NCI-H2081 treated with DMSO at 0.1 percent for 48 hours (cell line): Measurements from ENCODE around the gene SST.
"Not testable (repeated sequence)": the region's sequence is repeated elsewhere in the genome, so short reads cannot be mapped to it uniquely, and the experiment has no call there.

Experiments
- DNase-seq: peaks from one replicate; lab custom pipeline; 2025; lab: John Stamatoyannopoulos, UW

Gene SST

GRCh38 chr3:187684444-187684843 is 14.2 kb upstream of the SST start:
- no peak for DNase-seq

DNA sequence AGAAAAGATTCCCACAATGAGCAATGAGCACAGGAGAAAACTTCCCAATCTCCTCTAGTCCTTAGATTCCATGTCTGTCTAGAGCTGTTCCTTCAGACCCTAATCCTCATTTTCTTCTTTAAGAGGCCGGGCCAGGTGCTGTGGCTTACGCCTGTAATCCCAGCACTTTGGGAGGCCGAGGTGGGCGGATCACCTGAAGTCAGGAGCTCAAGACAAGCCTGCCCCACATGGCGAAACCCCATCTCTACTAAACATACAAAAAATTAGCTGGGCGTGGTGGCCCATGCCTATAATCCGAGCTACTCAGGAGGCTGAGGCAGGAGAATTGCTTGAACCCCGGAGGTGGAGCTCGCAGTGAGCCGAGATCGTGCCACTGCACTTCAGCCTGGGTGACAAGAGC is 11.6 kb upstream of the SST start:
- not testable (repeated sequence) for DNase-seq

DNA sequence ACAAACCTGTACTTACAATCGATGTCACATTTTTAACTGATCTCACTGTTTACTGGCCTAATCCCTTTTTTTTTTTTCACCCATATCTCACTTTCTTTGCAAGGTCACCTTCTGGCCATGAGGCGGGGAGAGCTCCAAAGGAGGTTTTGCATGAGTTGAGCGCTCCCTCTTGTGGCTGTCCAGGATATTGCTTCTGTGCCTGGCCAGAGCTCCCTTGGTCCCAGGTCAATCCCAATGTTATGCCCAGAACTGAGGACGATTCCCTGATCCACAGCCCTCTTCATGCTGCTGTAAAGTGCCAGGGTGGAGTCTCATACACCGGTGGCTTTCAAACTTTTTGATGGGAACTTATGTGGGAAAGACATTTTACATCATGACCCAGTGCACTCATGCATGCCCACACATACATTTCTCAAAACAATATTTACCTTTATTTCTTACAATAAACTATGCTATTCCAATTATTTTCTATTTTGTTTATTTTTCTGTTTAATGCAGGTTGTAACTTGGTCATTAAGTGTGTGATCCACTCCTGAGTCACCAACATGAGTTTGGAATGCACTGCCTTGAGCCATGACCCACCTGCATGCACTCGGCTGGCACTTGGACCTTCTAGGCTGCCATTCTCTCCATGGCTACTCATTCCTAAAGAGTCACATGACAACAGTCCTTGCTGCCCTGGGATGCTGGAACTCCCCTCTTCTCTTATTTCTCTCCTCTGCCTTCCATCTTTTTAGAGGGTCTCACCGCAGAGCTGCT is 9.6 kb upstream of the SST start:
- no peak for DNase-seq

- no peak for DNase-seq
These were observed 8.6 kb upstream of the SST start for GRCh38 chr3:187678726-187679268.

- DNase-seq = no peak
These were observed 7.4 kb upstream of the SST start for GRCh38 chr3:187677604-187678003.

DNA sequence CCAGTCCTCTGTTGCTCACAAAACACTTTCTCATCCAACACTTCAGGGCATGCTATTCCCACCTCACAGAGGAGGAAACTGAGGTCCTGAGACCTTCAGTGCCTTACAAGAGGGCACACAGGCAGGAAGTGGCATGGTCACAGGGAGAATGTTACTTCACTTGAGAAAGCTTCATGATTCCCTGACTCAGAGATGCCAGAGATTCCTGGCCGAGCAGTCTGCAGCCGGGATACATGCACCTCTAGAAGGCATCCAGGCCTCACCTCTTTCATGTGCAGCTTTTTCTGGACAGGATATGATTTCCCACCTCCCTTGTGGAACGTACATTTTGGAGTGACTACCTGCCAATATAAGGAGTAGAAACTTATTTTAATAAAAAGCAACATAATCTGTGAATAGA is 2.8 kb upstream of the SST start:
- DNase-seq = no peak

DNA sequence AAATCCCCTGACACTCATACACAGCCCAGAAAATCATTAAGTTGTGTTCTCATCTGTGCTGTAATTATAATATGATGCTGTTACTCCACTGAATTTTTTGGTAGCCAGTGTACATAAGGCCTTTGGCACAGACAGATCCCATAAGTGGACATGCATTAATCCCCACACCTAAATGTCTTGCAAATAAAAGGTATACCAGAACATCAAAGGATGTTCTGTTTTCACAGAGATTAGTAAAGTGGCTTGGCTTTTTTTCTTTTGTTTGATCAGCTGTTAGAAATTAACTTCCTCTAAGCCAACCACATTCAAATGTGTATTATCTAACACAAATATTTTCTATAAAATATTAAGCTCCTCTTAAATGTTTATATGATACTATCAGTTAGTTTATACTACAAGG is 2.7 kb downstream of the SST start:
- DNase-seq = peak; percentile 76

- no peak for DNase-seq
These were observed 4.3 kb downstream of the SST start for GRCh38 chr3:187665764-187666402.

- no peak for DNase-seq
These were observed 5.2 kb downstream of the SST start for GRCh38 chr3:187665010-187665409.

DNA sequence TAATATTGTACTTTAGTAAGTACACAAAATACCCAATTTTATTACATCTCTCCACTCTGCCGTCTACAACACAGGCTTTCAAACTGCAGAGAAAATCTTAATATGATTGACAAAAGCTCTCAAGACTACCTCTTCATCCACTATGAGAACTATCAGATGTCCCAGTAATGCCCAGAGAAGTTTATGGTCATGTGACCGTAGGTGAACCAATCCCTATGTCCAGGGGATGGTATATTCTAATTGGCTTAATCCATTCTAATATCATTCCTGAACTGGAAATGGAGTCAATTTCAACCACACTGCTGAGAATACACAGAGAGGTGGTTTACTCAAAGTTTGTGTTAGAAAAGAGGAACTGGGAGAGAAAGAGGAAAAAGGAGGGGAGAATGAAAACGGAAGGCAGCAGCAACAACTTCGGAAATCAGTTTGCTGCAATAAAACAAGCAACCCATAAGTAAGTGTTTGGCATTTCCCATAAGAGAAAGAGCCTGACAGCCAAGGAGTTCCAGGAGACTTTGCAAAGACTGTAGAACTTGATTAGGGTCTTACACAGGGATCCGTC is 7.3 kb downstream of the SST start:
- no peak for DNase-seq

GRCh38 chr3:187661267-187661666 is 8.9 kb downstream of the SST start:
- DNase-seq = no peak

GRCh38 chr3:187651282-187651681 is 18.9 kb downstream of the SST start:
- DNase-seq = no peak

- no peak for DNase-seq
These were observed 22.0 kb downstream of the SST start for GRCh38 chr3:187648177-187648576.

- no peak for DNase-seq
These were observed 23.1 kb downstream of the SST start for GRCh38 chr3:187646906-187647660.

- not testable (repeated sequence) for DNase-seq
These were observed 24.8 kb downstream of the SST start for GRCh38 chr3:187645379-187645778.

GRCh38 chr3:187642861-187643260 is 27.3 kb downstream of the SST start:
- no peak for DNase-seq

DNA sequence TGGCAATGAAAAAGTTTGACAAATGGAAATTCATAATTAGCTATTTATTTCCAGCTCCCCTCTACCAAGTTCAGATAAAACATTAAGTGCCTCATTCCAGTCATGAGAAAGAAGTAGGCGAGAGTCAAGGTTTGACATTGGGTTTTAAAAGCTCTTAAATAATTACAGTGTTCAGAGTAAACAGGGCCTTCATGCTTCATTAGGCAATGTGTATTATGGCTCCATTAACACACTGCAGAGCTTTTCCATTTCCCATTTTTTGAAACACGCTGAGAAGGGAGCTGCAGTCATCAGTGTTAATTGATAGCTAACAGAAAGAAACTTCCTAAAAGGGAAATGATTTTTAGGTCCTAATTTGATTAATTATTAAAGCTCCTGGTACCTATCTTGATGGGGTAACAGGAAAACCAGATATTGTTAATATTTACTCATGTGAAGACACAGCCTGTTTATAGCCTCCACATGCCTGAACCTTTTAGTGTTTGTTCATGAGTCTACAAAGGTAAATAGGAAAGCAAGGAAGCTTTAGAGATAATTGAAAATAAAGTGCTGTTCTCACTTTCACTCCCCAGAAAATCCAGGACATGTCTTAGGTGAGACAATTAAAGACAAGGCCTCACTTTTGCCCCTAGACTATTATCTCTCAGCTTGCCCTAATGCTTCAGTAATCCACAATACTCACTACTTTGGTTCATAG is 28.7 kb downstream of the SST start:
- DNase-seq = no peak

GRCh38 chr3:187640569-187641059 is 29.6 kb downstream of the SST start:
- no peak for DNase-seq

GRCh38 chr3:187639927-187640568 is 30.1 kb downstream of the SST start:
- DNase-seq = no peak

GRCh38 chr3:187636528-187636927 is 33.7 kb downstream of the SST start:
- no peak for DNase-seq

DNA sequence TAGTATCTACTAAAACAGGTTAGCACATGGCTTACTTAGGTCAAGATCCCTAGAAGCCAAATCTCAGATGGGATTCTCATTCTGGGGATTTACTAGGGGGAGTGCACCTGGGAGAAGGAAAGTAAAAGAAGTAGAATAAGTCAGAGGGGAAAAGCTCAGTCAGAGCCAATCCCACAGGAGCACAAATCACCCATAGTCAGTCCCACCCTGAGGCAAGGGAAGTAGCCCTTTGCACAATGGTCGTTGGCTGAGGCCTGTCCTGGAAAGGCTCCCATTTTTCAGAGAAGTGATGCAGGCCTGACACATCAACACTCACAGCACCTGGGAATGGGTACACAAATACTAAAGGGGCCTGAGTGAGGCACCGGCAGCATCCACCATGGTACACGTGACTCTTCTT is 39.8 kb downstream of the SST start:
- DNase-seq = no peak
